Parathyroid adenoma (tissue), 2 donors: ENCODE results near the gene GPC3.

Experiments used
- H2AFZ ChIP-seq: fragments of 300-600 bp; sonication (generic); one replicate; pipeline ENCODE4 v1.7.0; 2017; ENCODE audit warnings: antibody characterized with exemption, mild to moderate bottlenecking
- H3K27ac ChIP-seq: fragments of 300-600 bp; sonication (generic); one replicate; pipeline ENCODE4 v1.7.0; 2017
- H3K27me3 ChIP-seq: fragments of 300-600 bp; sonication (generic); one replicate; pipeline ENCODE4 v1.7.0; 2017; ENCODE audit warnings: low read length; ENCODE audit not compliant: control insufficient read depth, insufficient read depth
- H3K36me3 ChIP-seq: fragments of 300-600 bp; sonication (generic); one replicate; pipeline ENCODE4 v1.7.0; 2017; ENCODE audit warnings: low read length; ENCODE audit not compliant: control insufficient read depth, insufficient read depth
- H3K4me1 ChIP-seq: fragments of 300-600 bp; sonication (generic); one replicate; pipeline ENCODE4 v1.7.0; 2017; ENCODE audit warnings: control low read depth
- H3K4me2 ChIP-seq: fragments of 300-600 bp; sonication (generic); one replicate; pipeline ENCODE4 v1.7.0; 2017; ENCODE audit warnings: low read length
- H3K4me3 ChIP-seq: fragments of 300-600 bp; sonication (generic); one replicate; pipeline ENCODE4 v1.7.0; 2017; ENCODE audit warnings: low read depth, low read length
- H3K79me2 ChIP-seq: fragments of 300-600 bp; sonication (generic); one replicate; pipeline ENCODE4 v1.7.0; 2017; ENCODE audit warnings: control low read depth
- H3K9ac ChIP-seq: fragments of 300-600 bp; sonication (generic); one replicate; pipeline ENCODE4 v1.7.0; 2017; ENCODE audit warnings: mild to moderate bottlenecking
- H3K9me3 ChIP-seq: fragments of 300-600 bp; sonication (generic); one replicate; pipeline ENCODE4 v1.7.0; 2017; ENCODE audit warnings: low read length; ENCODE audit not compliant: control insufficient read depth
- CTCF ChIP-seq: fragments of 300-600 bp; sonication (generic); IDR thresholded peaks from one replicate; pipeline ENCODE4 v1.7.0; 2017; ENCODE audit warnings: antibody characterized with exemption, mild to moderate bottlenecking
- donor health status: primary hyperparathyroidism.

Gene GPC3

DNA sequence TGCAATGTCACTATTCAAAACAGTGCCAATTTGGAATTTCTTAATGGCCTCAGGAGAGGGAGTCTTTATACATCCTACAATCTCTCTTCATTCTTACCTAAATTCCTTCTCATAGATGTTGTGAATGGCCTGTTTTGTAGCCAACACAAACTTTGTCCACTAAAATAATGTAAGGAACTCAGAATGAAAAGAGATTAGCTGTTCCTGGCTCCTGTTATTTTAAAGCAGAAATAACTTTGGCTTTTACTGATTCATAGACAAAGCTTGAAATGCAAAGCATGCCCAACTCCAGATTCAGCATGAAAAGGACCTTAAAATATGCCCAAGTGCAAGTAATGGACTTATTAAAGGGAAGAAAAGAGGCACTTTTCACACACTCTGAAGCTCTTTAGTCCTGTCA, 424.1 kb downstream of the GPC3 start:
- H3K4me2 ChIP-seq: no peak overlapping the region
- no peak overlapping the region for H2AFZ ChIP-seq
- H3K36me3 ChIP-seq: no peaks in the 10 kb centered on the region
- no peak for TF ChIP-seq CTCF
- no peak overlapping the region for H3K9ac ChIP-seq
- H3K4me3 ChIP-seq: no peak overlapping the region
- H3K27ac ChIP-seq: no peak overlapping the region
- no peaks in the 10 kb centered on the region for H3K79me2 ChIP-seq
- H3K27me3 ChIP-seq: no peaks in the 10 kb centered on the region
- no peaks in the 10 kb centered on the region for H3K9me3 ChIP-seq
- H3K4me1 ChIP-seq: no peaks in the 10 kb centered on the region

- Histone ChIP-seq H3K27me3 (no peaks in the 10 kb centered on the region), H3K27ac (no peak overlapping the region), H3K36me3 (no peaks in the 10 kb centered on the region), H3K4me1 (no peaks in the 10 kb centered on the region), H3K79me2 (no peaks in the 10 kb centered on the region), H3K9ac (no peak overlapping the region), H3K4me3 (no peak overlapping the region), H2AFZ (no peak overlapping the region), H3K9me3 (no peaks in the 10 kb centered on the region), H3K4me2 (no peak overlapping the region)
- TF ChIP-seq CTCF: no peak
These were observed 425.5 kb downstream of the GPC3 start for GRCh38 chrX:133559909-133560308.

- Histone ChIP-seq H3K9ac (no peak overlapping the region), H3K4me3 (no peak overlapping the region), H3K27ac (no peak overlapping the region), H3K4me1 (no peaks in the 10 kb centered on the region), H3K9me3 (no peaks in the 10 kb centered on the region), H3K27me3 (no peaks in the 10 kb centered on the region), H3K79me2 (no peaks in the 10 kb centered on the region), H3K4me2 (no peak overlapping the region), H3K36me3 (no peaks in the 10 kb centered on the region), H2AFZ (no peak overlapping the region)
- TF ChIP-seq CTCF: no peak
These were observed 429.5 kb downstream of the GPC3 start for GRCh38 chrX:133555782-133556458.

- H3K4me1 ChIP-seq: no peaks in the 10 kb centered on the region
- no peaks in the 10 kb centered on the region for H3K79me2 ChIP-seq
- no peaks in the 10 kb centered on the region for H3K9me3 ChIP-seq
- no peaks in the 10 kb centered on the region for H3K36me3 ChIP-seq
- H2AFZ ChIP-seq: no peak overlapping the region
- H3K9ac ChIP-seq: no peak overlapping the region
- H3K4me2 ChIP-seq: no peak overlapping the region
- H3K27me3 ChIP-seq: no peaks in the 10 kb centered on the region
- no peak for TF ChIP-seq CTCF
- no peak overlapping the region for H3K4me3 ChIP-seq
- no peak overlapping the region for H3K27ac ChIP-seq
These were observed 434.5 kb downstream of the GPC3 start for GRCh38 chrX:133550665-133551485.
